Neural progenitor cell (in vitro differentiated cells): Measurements from ENCODE around the gene SLC4A7.

ENCODE experiments used
- EZH2phosphoT487 ChIP-seq: fragments of 200-600 bp; sonication (generic); IDR thresholded peaks from 2 replicates; pipeline ENCODE4 v1.6.1; 2017; ENCODE audit warnings: antibody characterized with exemption
- TF ChIP-seq, protein P1 (sequence below): fragments of 200-600 bp; sonication (generic); IDR thresholded peaks from 2 replicates; pipeline ENCODE4 v1.5.1; 2017; ENCODE audit warnings: antibody characterized with exemption, mild to moderate bottlenecking

DNA sequence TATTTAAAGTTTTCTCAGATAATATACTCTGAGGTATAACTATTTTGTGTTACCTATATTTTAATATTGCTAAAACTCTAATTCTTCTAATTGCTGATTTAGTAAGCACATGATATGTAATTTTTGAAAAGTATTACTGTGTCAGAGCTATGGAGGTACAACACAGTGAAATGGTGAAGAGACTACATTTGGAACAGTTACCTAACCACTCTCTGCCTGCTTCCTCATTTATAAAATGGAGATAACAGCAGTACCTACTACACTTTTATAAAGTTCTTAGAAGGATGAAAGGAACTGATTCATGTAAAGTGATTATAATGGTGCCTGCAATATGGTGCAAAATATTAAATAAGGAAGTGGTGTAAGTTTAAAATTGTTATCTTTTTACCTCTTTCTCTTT is 98.7 kb downstream of the SLC4A7 start:
- TF ChIP-seq, protein P1, sequence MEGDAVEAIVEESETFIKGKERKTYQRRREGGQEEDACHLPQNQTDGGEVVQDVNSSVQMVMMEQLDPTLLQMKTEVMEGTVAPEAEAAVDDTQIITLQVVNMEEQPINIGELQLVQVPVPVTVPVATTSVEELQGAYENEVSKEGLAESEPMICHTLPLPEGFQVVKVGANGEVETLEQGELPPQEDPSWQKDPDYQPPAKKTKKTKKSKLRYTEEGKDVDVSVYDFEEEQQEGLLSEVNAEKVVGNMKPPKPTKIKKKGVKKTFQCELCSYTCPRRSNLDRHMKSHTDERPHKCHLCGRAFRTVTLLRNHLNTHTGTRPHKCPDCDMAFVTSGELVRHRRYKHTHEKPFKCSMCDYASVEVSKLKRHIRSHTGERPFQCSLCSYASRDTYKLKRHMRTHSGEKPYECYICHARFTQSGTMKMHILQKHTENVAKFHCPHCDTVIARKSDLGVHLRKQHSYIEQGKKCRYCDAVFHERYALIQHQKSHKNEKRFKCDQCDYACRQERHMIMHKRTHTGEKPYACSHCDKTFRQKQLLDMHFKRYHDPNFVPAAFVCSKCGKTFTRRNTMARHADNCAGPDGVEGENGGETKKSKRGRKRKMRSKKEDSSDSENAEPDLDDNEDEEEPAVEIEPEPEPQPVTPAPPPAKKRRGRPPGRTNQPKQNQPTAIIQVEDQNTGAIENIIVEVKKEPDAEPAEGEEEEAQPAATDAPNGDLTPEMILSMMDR, result no peak
- TF ChIP-seq EZH2phosphoT487, result no peak
